ENCODE measurements around the gene ERBB2. TPM values are rescaled to one million over a fixed set of nuclear protein-coding genes. Genes with fewer than 3 reads are reported as not detected.

The ERBB2 gene
- total and polyA plus RNA-seq, 2 donors from 2014 or later = 76.5 to 186 TPM

- H3K36me3 ChIP-seq (ENCODE audit: control insufficient read depth in 2 of 3, insufficient read depth in 3 of 3, low read length in 3 of 3) = no peaks in the 10 kb centered on the region
- FAIRE-seq = no peak
- H3K4me1 ChIP-seq (ENCODE audit: control insufficient read depth in 2 of 3, insufficient read depth in 2 of 3, low read depth in 1 of 3, low read length in 3 of 3) = peaks cover 0 to 24% (median 21%) of the 10 kb centered on the region in 3 donors
- peak overlapping the region in 2 of 3 donors; percentile 72 to 78 for H3K9ac ChIP-seq (ENCODE audit: low read length in 3 of 3)
- H3K27ac ChIP-seq (ENCODE audit: low read depth in 2 of 2, low read length in 2 of 2) = peak overlapping the region; percentile 89 to 91
- intact Hi-C loops (cut with DNase I) = no loop called here
- peak overlapping the region in 2 of 3 donors; percentile 46 to 69 for H3K4me3 ChIP-seq (ENCODE audit: low read length in 3 of 3)
- TF ChIP-seq CTCF (IDR thresholded peaks at IDR 0.05; ENCODE audit: borderline replicate concordance, extremely low read depth, insufficient read depth) = peak; percentile 97
- DNase-seq = peak; percentile 94 to 98 (median 96)
- no peaks in the 10 kb centered on the region for H3K27me3 ChIP-seq (ENCODE audit: control insufficient read depth, insufficient read depth, low read length)
- no peaks in the 10 kb centered on the region for H3K9me3 ChIP-seq (ENCODE audit: control insufficient read depth in 2 of 3, insufficient read depth in 1 of 3, low read length in 3 of 3)
These were observed 54.5 kb downstream of the ERBB2 start for GRCh38 chr17:39754161-39754957.

GRCh38 chr17:39754958-39755553, 55.2 kb downstream of the ERBB2 start:
- no peak for TF ChIP-seq CTCF (IDR thresholded peaks at IDR 0.05; ENCODE audit: borderline replicate concordance, extremely low read depth, insufficient read depth)
- peak in 3 of 5 donors; percentile 35 to 58 (median 55) for DNase-seq
- H3K9ac ChIP-seq (ENCODE audit: low read length in 3 of 3) = peak overlapping the region in 1 of 3 donors; percentile 78
- peaks cover 0 to 24% (median 19%) of the 10 kb centered on the region in 3 donors for H3K4me1 ChIP-seq (ENCODE audit: control insufficient read depth in 2 of 3, insufficient read depth in 2 of 3, low read depth in 1 of 3, low read length in 3 of 3)
- H3K27ac ChIP-seq (ENCODE audit: low read depth in 2 of 2, low read length in 2 of 2) = peak overlapping the region; percentile 89 to 91
- FAIRE-seq = no peak
- intact Hi-C loops (cut with DNase I) = no loop called here
- H3K4me3 ChIP-seq (ENCODE audit: low read length in 3 of 3) = peak overlapping the region in 1 of 3 donors; percentile 69
- no peaks in the 10 kb centered on the region for H3K36me3 ChIP-seq (ENCODE audit: control insufficient read depth in 2 of 3, insufficient read depth in 3 of 3, low read length in 3 of 3)
- no peaks in the 10 kb centered on the region for H3K27me3 ChIP-seq (ENCODE audit: control insufficient read depth, insufficient read depth, low read length)
- no peaks in the 10 kb centered on the region for H3K9me3 ChIP-seq (ENCODE audit: control insufficient read depth in 2 of 3, insufficient read depth in 1 of 3, low read length in 3 of 3)

GRCh38 chr17:39755554-39756379, 55.9 kb downstream of the ERBB2 start:
- no peak overlapping the region for H3K9ac ChIP-seq (ENCODE audit: low read length in 3 of 3)
- intact Hi-C loops (cut with DNase I) = no loop called here
- no peak for TF ChIP-seq CTCF (IDR thresholded peaks at IDR 0.05; ENCODE audit: borderline replicate concordance, extremely low read depth, insufficient read depth)
- no peak overlapping the region for H3K4me3 ChIP-seq (ENCODE audit: low read length in 3 of 3)
- no peak for FAIRE-seq
- H3K9me3 ChIP-seq (ENCODE audit: control insufficient read depth in 2 of 3, insufficient read depth in 1 of 3, low read length in 3 of 3) = no peaks in the 10 kb centered on the region
- H3K36me3 ChIP-seq (ENCODE audit: control insufficient read depth in 2 of 3, insufficient read depth in 3 of 3, low read length in 3 of 3) = no peaks in the 10 kb centered on the region
- H3K27ac ChIP-seq (ENCODE audit: low read depth in 2 of 2, low read length in 2 of 2) = peak overlapping the region in 1 of 2 donors; percentile 7
- DNase-seq = peak in 3 of 5 donors; percentile 34 to 74 (median 50)
- peaks cover 0 to 18% (median 12%) of the 10 kb centered on the region in 3 donors for H3K4me1 ChIP-seq (ENCODE audit: control insufficient read depth in 2 of 3, insufficient read depth in 2 of 3, low read depth in 1 of 3, low read length in 3 of 3)
- H3K27me3 ChIP-seq (ENCODE audit: control insufficient read depth, insufficient read depth, low read length) = no peaks in the 10 kb centered on the region

Data from kidney (tissue), 14 donors.